Measurements from ENCODE around the gene SYTL2. TPM values are rescaled to one million over a fixed set of nuclear protein-coding genes. Genes with fewer than 3 reads are reported as not detected.

SYTL2 gene
- total and polyA plus RNA-seq, 8 donors = 5.4 to 391 (median 188) TPM

DNA sequence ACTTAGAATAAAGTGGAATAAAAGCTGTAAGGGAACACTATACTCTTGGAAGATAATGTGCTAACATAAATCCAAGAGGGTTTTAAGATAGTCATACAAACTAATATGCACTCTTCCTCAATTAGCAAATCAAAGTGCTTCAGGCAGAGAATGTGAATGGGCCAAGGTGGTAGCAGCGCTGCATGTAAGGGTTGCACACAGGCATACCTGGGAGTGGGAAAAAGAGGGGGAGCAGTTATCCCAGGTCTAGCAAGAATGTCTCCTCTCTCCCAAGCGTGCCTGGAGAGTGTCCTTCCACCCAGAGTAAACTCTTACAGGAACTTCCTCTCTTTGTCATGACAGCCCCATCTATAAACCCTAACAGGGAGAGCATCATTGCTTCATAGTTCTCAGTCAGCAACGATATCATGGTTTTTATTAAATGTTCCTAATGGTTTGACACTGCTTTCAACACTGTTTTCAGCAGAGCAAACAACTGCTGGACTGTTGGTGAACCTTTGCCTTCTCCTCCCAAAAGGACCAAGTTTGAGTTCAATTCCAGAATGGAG lies 61.6 kb downstream of the SYTL2 start:
- peak overlapping the region in 3 of 5 donors; percentile 41 to 66 (median 43) for H3K27ac ChIP-seq
- TF ChIP-seq, protein P1, sequence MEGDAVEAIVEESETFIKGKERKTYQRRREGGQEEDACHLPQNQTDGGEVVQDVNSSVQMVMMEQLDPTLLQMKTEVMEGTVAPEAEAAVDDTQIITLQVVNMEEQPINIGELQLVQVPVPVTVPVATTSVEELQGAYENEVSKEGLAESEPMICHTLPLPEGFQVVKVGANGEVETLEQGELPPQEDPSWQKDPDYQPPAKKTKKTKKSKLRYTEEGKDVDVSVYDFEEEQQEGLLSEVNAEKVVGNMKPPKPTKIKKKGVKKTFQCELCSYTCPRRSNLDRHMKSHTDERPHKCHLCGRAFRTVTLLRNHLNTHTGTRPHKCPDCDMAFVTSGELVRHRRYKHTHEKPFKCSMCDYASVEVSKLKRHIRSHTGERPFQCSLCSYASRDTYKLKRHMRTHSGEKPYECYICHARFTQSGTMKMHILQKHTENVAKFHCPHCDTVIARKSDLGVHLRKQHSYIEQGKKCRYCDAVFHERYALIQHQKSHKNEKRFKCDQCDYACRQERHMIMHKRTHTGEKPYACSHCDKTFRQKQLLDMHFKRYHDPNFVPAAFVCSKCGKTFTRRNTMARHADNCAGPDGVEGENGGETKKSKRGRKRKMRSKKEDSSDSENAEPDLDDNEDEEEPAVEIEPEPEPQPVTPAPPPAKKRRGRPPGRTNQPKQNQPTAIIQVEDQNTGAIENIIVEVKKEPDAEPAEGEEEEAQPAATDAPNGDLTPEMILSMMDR (IDR thresholded peaks at IDR 0.05) = no peak
- TF ChIP-seq EP300 (IDR thresholded peaks at IDR 0.05) = no peak
- no peak for TF ChIP-seq POLR2AphosphoS5 (IDR thresholded peaks at IDR 0.05)

DNA sequence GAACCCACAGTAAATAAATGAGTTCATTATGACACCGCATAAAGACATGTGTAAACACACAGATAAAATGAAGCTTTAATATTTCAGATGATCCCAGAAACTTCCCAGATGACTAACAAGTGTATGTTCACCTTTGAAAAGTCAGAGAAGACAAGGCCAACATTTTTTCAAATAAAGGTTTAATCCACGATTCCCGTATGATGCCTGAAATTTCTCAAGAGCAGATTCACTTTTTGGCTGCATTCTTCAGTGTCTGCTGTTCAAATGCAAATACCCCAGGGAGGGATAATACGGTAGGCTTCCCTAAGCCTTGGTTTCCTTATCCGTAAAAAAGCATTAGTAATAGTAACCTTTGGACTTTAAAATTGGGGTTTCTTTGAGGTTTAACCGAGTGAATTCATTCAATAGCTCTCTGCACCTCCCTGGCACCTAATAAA lies 62.5 kb downstream of the SYTL2 start:
- H3K27me3 ChIP-seq = no peaks in the 10 kb centered on the region
- no peak for TF ChIP-seq POLR2A (IDR thresholded peaks at IDR 0.05)
- TF ChIP-seq, protein P1 (IDR thresholded peaks at IDR 0.05) = no peak
- TF ChIP-seq EP300 (IDR thresholded peaks at IDR 0.05) = no peak
- no peak for TF ChIP-seq POLR2AphosphoS5 (IDR thresholded peaks at IDR 0.05)
- H3K4me3 ChIP-seq = no peak overlapping the region
- H3K36me3 ChIP-seq = no peaks in the 10 kb centered on the region
- WGBS, 5 donors = 69 to 87% (median 82%) methylated on average over 6 of the region's 6 CpGs
- H3K4me1 ChIP-seq = peaks cover 6 to 43% (median 18%) of the 10 kb centered on the region in 4 donors
- H3K9me3 ChIP-seq = no peaks in the 10 kb centered on the region
- no peak for DNase-seq
- intact Hi-C loops (cut with DNase I; ENCODE audit: low total_unique reads) = no loop called here
- peak overlapping the region in 2 of 5 donors; percentile 9 to 66 for H3K27ac ChIP-seq

More for the DNA sequence above, 61.6 kb downstream of the SYTL2 start:
- WGBS, 5 donors = 81 to 92% (median 84%) methylated on average over 3 of the region's 3 CpGs
- DNase-seq = no peak
- Histone ChIP-seq H3K27me3 (no peaks in the 10 kb centered on the region), H3K9me3 (no peaks in the 10 kb centered on the region), H3K4me1 (peaks cover 6 to 40% (median 18%) of the 10 kb centered on the region in 4 donors), H3K36me3 (no peaks in the 10 kb centered on the region), H3K4me3 (no peak overlapping the region)
- intact Hi-C loops (cut with DNase I; ENCODE audit: low total_unique reads) = no loop called here

DNA sequence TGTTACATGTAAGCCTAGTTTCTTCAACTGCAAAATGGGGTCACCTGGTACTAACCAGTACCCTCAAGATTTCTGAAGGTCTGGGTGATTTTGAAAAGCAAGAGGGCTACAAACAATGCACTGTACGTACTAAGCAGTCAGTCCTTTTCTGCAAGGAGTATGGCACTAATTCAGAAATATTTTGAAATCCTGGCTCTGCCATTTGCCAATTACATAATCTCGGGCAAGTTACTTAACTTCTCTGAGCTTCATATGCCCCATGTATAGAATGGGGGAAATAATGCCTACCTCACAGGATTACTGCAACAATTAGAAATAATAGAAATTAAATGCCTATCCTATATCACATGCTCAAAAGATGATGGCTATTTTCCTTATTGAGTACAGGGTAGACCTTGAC lies 64.3 kb downstream of the SYTL2 start:
- no peak for DNase-seq
- intact Hi-C loops (cut with DNase I; ENCODE audit: low total_unique reads) = no loop called here
- Histone ChIP-seq H3K9me3 (no peaks in the 10 kb centered on the region), H3K36me3 (no peaks in the 10 kb centered on the region), H3K27ac (no peak overlapping the region), H3K4me1 (peaks cover 11 to 53% (median 16%) of the 10 kb centered on the region in 4 donors), H3K4me3 (no peak overlapping the region), H3K27me3 (no peaks in the 10 kb centered on the region)
- no peak for TF ChIP-seq EP300 (IDR thresholded peaks at IDR 0.05)
- WGBS, 5 donors = 69 to 89% (median 80%) methylated on average over 2 of the region's 2 CpGs

DNA sequence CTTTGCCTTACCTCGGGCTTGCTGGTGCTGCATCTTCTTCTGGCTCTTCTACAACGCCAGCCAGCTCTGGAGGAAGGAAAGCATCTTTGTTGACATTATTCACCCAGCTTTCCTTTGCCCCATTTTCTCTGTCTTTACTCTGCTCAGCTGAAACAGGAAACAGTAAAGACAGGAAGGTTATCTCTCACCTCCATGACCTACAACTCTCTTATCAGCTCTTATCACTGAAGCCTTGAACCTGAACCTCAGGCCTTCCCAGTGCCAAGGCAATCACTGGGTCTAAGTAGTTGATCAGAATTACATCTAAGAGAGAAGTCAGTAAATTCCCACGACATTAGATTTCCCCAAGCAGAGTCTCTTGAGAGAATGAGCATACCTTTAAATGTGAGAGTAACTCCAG lies 65.3 kb downstream of the SYTL2 start:
- peak overlapping the region in 2 of 5 donors; percentile 29 to 31 for H3K27ac ChIP-seq
- intact Hi-C loops (cut with DNase I; ENCODE audit: low total_unique reads) = no loop called here
- H3K36me3 ChIP-seq = no peaks in the 10 kb centered on the region
- H3K9me3 ChIP-seq = no peaks in the 10 kb centered on the region
- DNase-seq = peak in 1 of 2 donors; percentile 43
- no peaks in the 10 kb centered on the region for H3K27me3 ChIP-seq
- H3K4me1 ChIP-seq = peaks cover 11 to 55% (median 16%) of the 10 kb centered on the region in 4 donors
- WGBS, 5 donors = 12 to 39% (median 29%) methylated on average over 3 of the region's 3 CpGs
- TF ChIP-seq, protein P1 (IDR thresholded peaks at IDR 0.05) = no peak
- peak in 2 of 3 donors; percentile 40 to 69 for TF ChIP-seq POLR2AphosphoS5 (IDR thresholded peaks at IDR 0.05)
- no peak overlapping the region for H3K4me3 ChIP-seq

DNA sequence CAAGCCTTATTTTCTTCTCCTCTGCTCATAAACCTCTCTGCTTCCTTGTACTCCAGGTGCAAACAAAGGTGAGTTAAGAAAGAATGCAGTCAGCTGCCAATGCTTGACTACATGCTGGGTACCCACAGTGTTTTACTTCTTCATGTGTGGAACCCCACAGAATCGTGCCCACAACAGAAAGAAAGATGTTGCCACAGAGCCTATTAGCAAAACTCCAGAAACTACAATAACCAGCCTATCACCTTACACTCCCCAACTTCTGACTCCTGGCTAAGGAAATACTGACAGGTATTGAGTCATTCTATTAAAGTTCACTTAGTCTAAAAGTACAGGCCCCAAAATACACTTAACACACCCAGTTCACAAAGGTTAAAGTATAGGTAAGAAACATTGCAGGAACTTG lies 68.1 kb downstream of the SYTL2 start:
- Histone ChIP-seq H3K36me3 (peaks cover 0 to 6% (median 0%) of the 10 kb centered on the region in 4 donors), H3K4me3 (no peak overlapping the region), H3K27me3 (no peaks in the 10 kb centered on the region), H3K27ac (peak overlapping the region; percentile 63 to 83 (median 70)), H3K9me3 (no peaks in the 10 kb centered on the region), H3K4me1 (peaks cover 0 to 47% (median 15%) of the 10 kb centered on the region in 4 donors)
- 27 to 36% (median 32%) methylated on average over 1 of the region's 1 CpG for WGBS, 5 donors
- TF ChIP-seq EP300 (IDR thresholded peaks at IDR 0.05) (no peak), POLR2AphosphoS5 (IDR thresholded peaks at IDR 0.05) (peak in 1 of 3 donors; percentile 16)
- intact Hi-C loops (cut with DNase I; ENCODE audit: low total_unique reads) = no loop called here
- DNase-seq = peak in 1 of 2 donors; percentile 76

Measured in stomach (tissue), 9 donors.